ENCODE results near the gene TIMM10. TPM values are rescaled to one million over a fixed set of nuclear protein-coding genes. Genes with fewer than 3 reads are reported as not detected.

Gene TIMM10
- total RNA-seq (2021) (90.2 and 94.7 TPM in 2 replicates), Bru-seq, nascent RNA (percentile 88 among the genes with signal in this experiment), BruChase-seq, experiment 1, labeled RNA remaining after a 2-hour chase (percentile 79 among the genes with signal in this experiment), BruChase-seq, experiment 2, labeled RNA remaining after a 6-hour chase (percentile 94 among the genes with signal in this experiment)
- long read RNA-seq, transcript TIMM10-201 (3 exons, 680 nt), result major isoform, 149 of 184 reads
- long read RNA-seq, transcript TIMM10-202 (3 exons, 530 nt), result minor isoform, 5 of 184 reads
- long read RNA-seq, partial matches to known transcripts, result 0 of 184 reads
- long read RNA-seq, other reads (novel, unspliced or antisense), result 30 of 184 reads

GRCh38 chr11:57530596-57531507 is at the start of gene TIMM10:
TIMM10 (minus strand) TSS chr11:57530754; CDS start chr11:57530189, 565 bp downstream.
- CTCF ChIA-PET, result interaction anchor here (1.2 kb wide), 1 partner anchor 37 kb away, joined by 5 read pairs; no protein-coding TSS in a partner anchor

GRCh38 chr11:57574061-57574460 is 43.5 kb upstream of the TIMM10 start:
- Histone ChIP-seq H3F3A (ENCODE audit: insufficient read depth, low read depth) (no peaks in the 10 kb centered on the region), H3K36me3 (ENCODE audit: low read depth) (no peaks in the 10 kb centered on the region), H2AFZ (no peak overlapping the region), H3K9me2 (ENCODE audit: insufficient read depth) (no peaks in the 10 kb centered on the region), H3K79me2 (ENCODE audit: low read depth) (no peaks in the 10 kb centered on the region), H3K9me3 (ENCODE audit: insufficient read depth, low read depth) (no peaks in the 10 kb centered on the region), H3K27ac (no peak overlapping the region), H3K4me1 (replicated peaks; ENCODE audit: insufficient read depth) (peaks cover 6% of the 10 kb centered on the region), H3K4me3 (no peak overlapping the region), H3K27me3 (ENCODE audit: insufficient read depth, low read depth) (no peaks in the 10 kb centered on the region), H3K4me2 (no peak overlapping the region), H4K20me1 (ENCODE audit: insufficient read depth) (no peaks in the 10 kb centered on the region)
- POLR2A ChIA-PET (ENCODE audit: unreplicated experiment), result no interaction called here
- DNase-seq, result no peak
- BruUV-seq (replicated peaks), result no TSS peak
- TF ChIP-seq, protein P1, sequence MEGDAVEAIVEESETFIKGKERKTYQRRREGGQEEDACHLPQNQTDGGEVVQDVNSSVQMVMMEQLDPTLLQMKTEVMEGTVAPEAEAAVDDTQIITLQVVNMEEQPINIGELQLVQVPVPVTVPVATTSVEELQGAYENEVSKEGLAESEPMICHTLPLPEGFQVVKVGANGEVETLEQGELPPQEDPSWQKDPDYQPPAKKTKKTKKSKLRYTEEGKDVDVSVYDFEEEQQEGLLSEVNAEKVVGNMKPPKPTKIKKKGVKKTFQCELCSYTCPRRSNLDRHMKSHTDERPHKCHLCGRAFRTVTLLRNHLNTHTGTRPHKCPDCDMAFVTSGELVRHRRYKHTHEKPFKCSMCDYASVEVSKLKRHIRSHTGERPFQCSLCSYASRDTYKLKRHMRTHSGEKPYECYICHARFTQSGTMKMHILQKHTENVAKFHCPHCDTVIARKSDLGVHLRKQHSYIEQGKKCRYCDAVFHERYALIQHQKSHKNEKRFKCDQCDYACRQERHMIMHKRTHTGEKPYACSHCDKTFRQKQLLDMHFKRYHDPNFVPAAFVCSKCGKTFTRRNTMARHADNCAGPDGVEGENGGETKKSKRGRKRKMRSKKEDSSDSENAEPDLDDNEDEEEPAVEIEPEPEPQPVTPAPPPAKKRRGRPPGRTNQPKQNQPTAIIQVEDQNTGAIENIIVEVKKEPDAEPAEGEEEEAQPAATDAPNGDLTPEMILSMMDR (conservative IDR thresholded peaks at IDR 0.05), result no peak
- TF ChIP-seq EZH2 (IDR thresholded peaks at IDR 0.05; ENCODE audit: low read depth), result no peak
- CTCF ChIA-PET, result no interaction called here
- intact Hi-C loops (cut with micrococcal nuclease; ENCODE audit: unreplicated experiment), result no loop called here

More at GRCh38 chr11:57530596-57531507, at the start of gene TIMM10:
- Histone ChIP-seq H3K27ac (peak within 1 kb of the TSS; percentile 48), H3K9me3 (ENCODE audit: insufficient read depth, low read depth) (no peaks in the 10 kb centered on the region), H3K4me2 (peak within 1 kb of the TSS; percentile 96), H3K9me2 (ENCODE audit: insufficient read depth) (no peaks in the 10 kb centered on the region), H4K20me1 (ENCODE audit: insufficient read depth) (no peaks in the 10 kb centered on the region), H3K36me3 (ENCODE audit: low read depth) (peaks cover 4% of the 10 kb centered on the region; the same call in 1 of the 2 replicates), H3K79me2 (ENCODE audit: low read depth) (peaks cover 20% of the 10 kb centered on the region), H3K4me3 (peak within 1 kb of the TSS; percentile 83), H3F3A (ENCODE audit: insufficient read depth, low read depth) (peaks cover 27% of the 10 kb centered on the region; the same call in 1 of the 2 replicates), H3K4me1 (replicated peaks; ENCODE audit: insufficient read depth) (peaks cover 27% of the 10 kb centered on the region), H3K27me3 (ENCODE audit: insufficient read depth, low read depth) (peaks cover 4% of the 10 kb centered on the region; the same call in 1 of the 2 replicates), H2AFZ (peak within 1 kb of the TSS; percentile 98)
- intact Hi-C loops (cut with micrococcal nuclease; ENCODE audit: unreplicated experiment), result loop anchor here (1.0 to 10.0 kb wide), 5 partner anchors 36 to 274 kb away; partner anchors contain the start of genes CLP1, MED19, TMX2 and UBE2L6
- BruUV-seq (replicated peaks), result TSS peak; percentile 89
- TF ChIP-seq EZH2 (IDR thresholded peaks at IDR 0.05; ENCODE audit: low read depth), result no peak
- TF ChIP-seq, protein P1 (conservative IDR thresholded peaks at IDR 0.05), result peak; percentile 23; the same call in 1 of the 2 replicates
- POLR2A ChIA-PET (ENCODE audit: unreplicated experiment), result interaction anchor here (0.5 to 0.8 kb wide), 3 partner anchors 10 to 373 kb away, joined by 3 to 6 read pairs (median 4); no protein-coding TSS in a partner anchor
- peak; percentile 98 to 99 for DNase-seq

DNA sequence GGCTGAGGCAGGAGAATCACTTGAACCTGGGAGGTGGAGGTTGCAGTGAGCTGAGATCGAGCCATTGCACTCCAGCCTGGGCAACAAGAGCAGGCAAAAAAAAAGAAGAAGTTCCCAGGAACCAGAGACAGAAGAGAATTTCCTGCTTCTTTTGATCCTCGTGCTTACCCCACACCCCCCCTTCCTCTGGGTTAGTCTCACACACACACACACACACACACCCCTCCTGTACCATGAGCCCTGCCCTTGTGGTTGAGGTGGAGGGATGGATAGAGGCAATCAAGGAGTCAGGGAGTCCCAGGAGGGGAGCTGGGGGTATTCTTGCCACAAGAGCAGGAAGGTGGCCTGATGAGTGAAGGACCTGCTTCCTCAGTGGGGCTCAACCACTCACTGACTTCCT is 41.1 kb upstream of the TIMM10 start:
- H3K4me2 ChIP-seq, result no peak overlapping the region
- BruUV-seq (replicated peaks), result no TSS peak
- no peak for DNase-seq
- H3K9me3 ChIP-seq (ENCODE audit: insufficient read depth, low read depth), result no peaks in the 10 kb centered on the region
- no peak overlapping the region for H3K4me3 ChIP-seq
- H3K4me1 ChIP-seq (replicated peaks; ENCODE audit: insufficient read depth), result peaks cover 16% of the 10 kb centered on the region
- ChIA-PET POLR2A (ENCODE audit: unreplicated experiment) (no interaction called here), CTCF (interaction anchor here (0.7 to 1.2 kb wide), 2 partner anchors 68 to 323 kb away, joined by 3 to 5 read pairs; no protein-coding TSS in a partner anchor)
- H3K27me3 ChIP-seq (ENCODE audit: insufficient read depth, low read depth), result no peaks in the 10 kb centered on the region
- no peaks in the 10 kb centered on the region for H4K20me1 ChIP-seq (ENCODE audit: insufficient read depth)
- intact Hi-C loops (cut with micrococcal nuclease; ENCODE audit: unreplicated experiment), result no loop called here
- H3K79me2 ChIP-seq (ENCODE audit: low read depth), result no peaks in the 10 kb centered on the region
- no peak for TF ChIP-seq EZH2 (IDR thresholded peaks at IDR 0.05; ENCODE audit: low read depth)
- TF ChIP-seq, protein P1 (conservative IDR thresholded peaks at IDR 0.05), result no peak
- H3F3A ChIP-seq (ENCODE audit: insufficient read depth, low read depth), result no peaks in the 10 kb centered on the region
- H3K27ac ChIP-seq, result no peak overlapping the region
- H3K36me3 ChIP-seq (ENCODE audit: low read depth), result no peaks in the 10 kb centered on the region
- no peak overlapping the region for H2AFZ ChIP-seq
- no peaks in the 10 kb centered on the region for H3K9me2 ChIP-seq (ENCODE audit: insufficient read depth)

Data from PC-9 (cell line).